Pons (tissue), 1 donor: ENCODE results near the gene MEGF11.
"Not testable (repeated sequence)": the region's sequence is repeated elsewhere in the genome, so short reads cannot be mapped to it uniquely, and the experiment has no call there.

Experiments
- DNase-seq: peaks from one replicate; pipeline ENCODE4 v3.0.0-alpha.2; 2016; ENCODE audit warnings: low spot score

Gene MEGF11

DNA sequence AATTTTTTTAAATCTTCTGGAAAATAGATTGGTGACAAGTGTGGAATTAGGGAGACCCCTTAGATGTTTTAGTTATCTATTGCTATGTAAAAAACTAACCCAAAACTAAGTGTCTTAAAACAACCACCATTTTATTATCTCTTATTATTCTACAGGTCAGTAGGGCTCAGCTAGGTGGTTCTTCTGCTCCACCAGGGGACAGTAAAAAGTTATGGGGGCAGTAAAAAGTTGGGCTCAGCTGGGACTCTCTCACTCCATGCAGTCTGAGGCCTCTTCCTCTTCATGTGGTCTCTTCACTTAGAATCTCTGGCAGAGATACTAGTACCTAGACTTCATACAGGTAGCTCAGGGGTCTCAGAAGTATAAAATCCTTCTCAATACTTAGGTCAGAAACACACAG lies 21.8 kb upstream of the MEGF11 start:
- DNase-seq = no peak

- no peak for DNase-seq
These were observed 17.4 kb upstream of the MEGF11 start for GRCh38 chr15:66270932-66271331.

DNA sequence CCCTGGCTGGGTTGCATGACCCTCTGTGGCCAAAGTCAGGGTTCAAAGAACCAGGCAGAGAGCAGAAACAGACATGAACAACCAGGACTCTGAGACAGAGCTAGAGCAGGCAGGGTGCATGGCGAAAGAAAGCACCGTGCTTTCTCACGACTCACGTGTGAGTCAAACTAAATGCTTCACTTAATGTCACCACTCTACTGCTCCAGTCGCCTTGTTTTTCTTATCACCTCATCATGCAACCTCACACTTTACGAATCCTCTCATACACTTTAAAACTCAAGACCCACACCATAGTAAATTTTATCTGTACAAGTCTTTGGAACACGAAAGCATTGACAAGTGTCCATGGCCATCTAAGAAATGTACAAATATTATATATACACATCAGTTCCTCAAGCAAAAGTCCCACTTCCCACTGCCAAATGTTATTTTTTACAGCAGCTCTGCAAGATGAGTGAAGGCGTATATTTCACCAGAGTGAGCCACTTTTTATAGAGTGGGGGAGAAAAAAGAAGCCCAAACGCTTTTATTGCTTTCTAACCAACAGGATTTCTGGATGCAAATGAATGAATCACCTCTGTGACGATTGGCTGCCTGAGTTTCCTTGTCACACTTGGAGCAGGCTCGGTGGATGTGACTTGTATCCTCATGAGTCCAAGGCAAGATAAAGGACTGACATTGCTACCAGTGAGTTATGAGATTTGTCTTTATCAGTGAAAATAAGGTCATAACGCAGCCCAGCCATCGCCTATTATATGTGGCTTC lies 16.0 kb upstream of the MEGF11 start:
- DNase-seq = no peak

- DNase-seq = no peak
These were observed 11.4 kb upstream of the MEGF11 start for GRCh38 chr15:66264859-66265513.

GRCh38 chr15:66262837-66263236 lies 9.3 kb upstream of the MEGF11 start:
- not testable (repeated sequence) for DNase-seq

DNA sequence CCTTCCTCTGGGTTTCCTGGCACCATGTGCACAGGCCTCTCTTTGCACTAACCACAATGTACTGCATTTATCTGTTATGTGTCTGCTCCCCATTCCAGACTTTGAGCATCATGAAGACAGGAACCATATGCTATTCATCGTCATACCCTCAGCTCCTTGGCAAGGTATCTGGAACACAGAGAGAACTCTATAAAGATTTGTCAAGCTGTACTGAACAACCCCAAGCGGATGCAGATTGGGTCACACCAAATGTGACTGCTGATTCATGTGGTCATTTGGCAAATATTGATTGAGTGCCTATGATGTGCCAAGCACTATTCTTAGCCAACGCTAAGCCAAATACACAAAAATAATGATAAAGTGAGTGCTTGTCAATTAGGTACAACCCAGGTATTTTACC lies 7.5 kb upstream of the MEGF11 start:
- peak; percentile 15 for DNase-seq

GRCh38 chr15:66256692-66257091 lies 3.1 kb upstream of the MEGF11 start:
- no peak for DNase-seq

DNA sequence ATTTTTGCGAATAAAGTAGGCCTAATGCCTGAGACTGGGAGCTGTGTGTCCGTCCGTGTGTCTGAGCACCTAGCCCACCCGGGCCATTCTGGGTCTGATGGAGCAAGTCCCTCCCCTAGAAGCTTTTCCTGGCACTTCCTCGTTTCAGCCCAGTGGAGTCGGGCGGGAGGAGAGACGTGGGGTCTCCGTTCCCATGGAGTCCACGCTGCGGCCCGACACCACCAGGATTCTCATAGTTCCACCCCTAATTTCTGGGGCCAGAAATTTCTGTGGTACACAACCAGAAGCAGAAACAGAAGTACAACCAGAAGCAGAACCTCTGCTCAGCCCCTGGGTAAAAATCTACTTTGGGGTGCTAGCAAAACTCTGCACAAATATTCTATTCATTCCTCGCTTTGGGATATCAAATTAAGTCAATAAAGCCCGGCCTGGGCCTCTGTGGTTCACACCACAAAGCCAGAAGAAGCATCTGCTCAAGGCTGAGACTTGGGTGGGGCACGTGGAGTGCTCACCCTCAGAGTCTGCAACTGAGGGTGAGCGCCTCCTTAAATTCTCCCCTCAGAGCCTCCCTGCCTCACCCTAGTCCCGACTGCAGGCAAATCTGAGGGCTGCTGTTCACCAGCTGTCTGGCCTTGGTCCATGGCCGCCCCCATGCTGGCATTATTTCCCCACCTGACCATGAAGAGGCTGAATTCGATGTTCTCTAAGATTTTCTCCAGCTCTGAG lies 1.6 kb upstream of the MEGF11 start:
- DNase-seq = no peak

DNA sequence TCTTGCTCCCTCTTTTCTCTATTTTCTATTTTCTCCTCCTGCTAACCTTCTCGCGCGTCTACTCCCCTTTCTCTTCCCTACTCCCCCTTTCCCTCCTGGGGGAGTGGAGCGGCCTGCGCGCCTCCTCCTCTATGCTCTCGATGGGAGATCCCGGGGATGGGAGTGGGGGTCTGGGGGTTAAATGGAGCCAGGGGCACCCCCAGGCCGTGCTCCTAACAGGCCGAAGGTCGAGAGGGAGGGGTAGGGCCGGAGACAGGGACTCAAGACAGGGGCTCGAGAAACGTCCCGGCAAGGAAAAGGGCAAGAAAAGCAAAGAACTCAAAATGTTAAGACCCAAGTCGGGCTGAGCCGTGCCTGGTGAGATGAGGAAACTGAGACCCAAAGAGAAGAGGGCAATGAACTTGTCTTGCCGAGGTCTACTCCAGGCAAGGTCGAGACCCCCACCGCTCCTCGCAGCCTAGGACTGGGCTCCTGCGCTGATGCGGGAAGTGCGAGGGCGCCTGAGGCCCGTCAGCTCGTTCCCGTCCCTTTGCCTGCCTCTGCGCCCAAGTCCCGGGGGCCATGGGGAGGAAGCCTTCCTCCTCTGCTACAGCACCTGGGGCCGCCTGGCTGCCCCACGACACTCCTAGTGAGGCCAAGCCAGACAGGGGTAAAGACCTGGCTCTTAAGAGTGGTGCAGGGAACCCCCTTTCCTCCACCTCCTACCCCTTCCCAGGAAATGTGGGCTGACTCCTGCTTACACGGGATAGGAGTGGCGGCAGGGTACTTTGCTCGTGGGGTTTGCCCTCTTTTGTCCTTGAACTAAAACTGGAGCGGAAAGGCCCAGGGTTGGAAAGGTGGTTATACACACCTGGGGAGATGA lies 770 bp upstream of the MEGF11 start:
- no peak for DNase-seq

DNA sequence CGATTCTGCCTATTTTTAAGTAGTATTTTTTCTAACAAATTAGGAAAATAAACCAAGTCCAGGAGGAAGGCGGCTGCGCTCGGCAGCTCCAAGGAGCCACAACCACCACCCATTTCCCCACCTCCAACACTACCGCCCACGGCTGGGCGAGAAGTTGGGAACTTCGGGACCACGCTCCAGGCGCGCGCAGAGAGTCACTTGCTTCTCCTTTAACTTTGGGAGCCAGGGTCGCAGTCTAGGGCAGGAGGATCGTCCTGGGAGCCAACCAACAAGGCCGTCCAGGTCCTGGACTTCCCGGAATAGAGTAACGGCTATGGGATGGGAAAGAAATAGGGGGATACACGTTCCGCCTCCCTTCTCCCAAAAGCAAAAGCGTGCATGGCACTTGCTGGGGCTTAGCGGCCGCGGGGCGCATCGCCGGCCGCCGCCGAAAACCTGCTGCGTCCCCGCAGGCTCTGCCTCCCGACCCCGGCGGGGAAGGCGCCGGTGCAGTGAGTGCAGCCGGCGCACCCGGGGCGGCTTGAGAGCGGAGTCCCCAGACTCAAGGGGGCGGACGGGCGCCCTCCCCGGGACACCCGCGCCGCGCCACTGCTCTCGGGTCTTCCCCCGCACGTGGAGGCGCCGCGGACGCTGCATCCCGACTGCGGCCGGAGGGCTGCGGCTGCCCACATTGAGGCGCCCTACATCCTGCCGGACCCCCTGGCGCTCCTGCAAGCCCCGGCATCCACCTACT lies 699 bp downstream of the MEGF11 start:
- no peak for DNase-seq

GRCh38 chr15:66251790-66252684 lies 1.5 kb downstream of the MEGF11 start:
- peak; percentile 20 for DNase-seq

GRCh38 chr15:66251065-66251789 lies 2.3 kb downstream of the MEGF11 start:
- no peak for DNase-seq

DNA sequence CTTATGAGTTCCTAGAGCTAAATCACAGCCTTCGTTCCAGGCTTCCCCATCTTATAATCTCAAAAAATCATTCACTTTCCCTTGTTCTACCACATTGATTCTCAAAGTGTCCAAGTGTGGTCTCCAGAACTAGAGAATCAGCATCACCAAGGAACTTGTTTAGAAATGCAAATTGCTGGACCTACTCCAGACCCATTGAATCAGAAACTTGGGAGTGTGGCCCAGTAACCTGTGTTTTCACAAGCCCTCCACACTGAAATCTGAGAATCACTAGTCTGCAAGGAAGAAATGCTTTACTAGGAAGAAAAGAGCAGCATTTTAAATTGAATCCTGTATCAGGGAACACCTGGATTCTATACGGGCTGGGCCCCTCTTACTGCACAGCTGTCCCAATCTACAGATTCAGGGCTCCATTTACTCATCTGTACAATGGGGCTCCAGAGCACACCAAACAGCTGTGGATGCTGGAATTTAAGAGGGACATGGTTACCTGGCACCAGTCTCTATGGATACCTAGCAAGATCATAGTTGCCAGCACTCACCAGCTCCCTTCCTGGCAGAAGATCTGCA lies 3.9 kb downstream of the MEGF11 start:
- no peak for DNase-seq

DNA sequence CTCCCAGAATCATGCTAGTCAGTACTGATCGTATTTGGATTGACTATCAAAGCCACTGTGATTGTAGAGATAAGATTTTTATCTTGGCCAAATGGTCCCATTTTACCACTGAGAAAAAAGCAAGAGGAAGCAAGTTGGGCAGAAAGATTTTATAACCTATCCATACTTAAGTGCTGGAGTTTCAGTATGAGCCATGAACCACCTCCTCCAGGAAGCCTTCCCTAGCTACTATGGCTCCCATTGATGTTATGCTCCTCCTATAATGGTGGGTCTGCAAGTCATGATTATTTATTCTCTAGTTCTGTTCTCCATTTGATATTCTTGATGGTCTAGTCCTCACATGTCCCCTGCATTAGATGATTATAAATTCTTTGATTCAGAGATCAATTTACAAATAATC lies 6.6 kb downstream of the MEGF11 start:
- no peak for DNase-seq

GRCh38 chr15:66245832-66246231 lies 7.7 kb downstream of the MEGF11 start:
- DNase-seq = not testable (repeated sequence)

- DNase-seq = no peak
These were observed 11.7 kb downstream of the MEGF11 start for GRCh38 chr15:66241908-66242285.

DNA sequence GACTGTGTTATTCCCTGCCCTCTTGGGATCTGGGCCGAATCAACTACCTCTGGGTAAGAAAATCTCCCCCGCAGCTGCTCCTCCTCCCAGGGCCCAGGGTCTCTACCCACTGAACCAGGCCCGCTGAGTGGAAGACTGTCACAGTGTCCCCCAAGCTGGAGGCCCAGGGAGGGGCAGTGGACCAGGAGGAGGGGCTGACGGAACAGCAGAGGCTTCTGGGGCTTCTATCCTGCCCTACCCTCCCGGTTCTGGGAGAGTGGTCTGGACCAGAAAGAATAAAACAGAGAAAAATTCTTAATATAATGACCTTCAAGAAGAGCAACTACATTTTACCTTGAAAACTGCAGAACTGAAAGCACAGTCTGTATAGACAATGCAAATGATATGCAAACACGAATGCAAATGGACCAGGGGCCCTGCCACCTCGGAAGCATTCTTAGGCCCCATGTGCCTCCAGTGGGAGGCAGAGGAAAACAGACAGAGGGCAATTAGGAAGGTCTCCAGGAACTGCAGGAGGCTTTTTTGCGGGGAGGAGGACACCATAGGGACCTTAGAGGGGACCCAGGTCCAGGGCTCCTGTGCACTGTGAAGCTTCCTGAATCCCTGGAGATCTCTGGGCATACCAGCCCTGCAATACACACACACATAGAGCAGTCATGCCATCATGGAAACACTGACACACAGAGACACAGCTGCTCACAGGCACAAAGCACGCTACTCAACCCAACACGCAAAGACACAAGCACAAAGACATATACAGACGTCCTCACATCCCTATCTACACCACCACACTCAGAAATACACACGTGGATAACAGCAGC lies 12.3 kb downstream of the MEGF11 start:
- no peak for DNase-seq

DNA sequence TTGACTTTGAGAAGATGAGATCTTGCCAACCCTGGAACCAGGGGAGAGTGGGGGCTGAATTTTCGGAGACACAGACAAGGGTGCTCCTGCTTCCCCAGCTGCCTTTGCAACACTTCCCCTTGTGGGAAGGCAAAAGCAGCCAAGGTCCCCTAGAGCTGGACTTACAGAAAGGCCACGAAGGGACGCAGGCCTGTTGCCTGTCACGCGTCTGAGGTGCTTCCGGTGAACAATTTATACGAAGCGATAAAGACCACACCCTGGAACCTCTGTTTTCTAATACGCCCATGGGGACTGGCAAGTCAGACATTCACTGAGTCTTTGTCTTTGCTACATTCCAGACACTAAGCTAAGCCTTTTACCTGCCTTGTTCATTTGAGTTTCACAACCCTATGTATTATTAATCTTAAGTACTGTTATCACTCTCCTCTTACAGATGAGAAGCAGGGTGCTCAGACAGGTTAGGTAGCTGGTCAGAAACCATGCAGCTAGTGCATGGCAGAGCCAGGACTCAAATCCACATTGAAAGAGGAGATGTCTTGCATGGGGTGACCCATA lies 13.2 kb downstream of the MEGF11 start:
- no peak for DNase-seq
